Measurements from ENCODE around the gene CEP68.

CEP68 gene

DNA sequence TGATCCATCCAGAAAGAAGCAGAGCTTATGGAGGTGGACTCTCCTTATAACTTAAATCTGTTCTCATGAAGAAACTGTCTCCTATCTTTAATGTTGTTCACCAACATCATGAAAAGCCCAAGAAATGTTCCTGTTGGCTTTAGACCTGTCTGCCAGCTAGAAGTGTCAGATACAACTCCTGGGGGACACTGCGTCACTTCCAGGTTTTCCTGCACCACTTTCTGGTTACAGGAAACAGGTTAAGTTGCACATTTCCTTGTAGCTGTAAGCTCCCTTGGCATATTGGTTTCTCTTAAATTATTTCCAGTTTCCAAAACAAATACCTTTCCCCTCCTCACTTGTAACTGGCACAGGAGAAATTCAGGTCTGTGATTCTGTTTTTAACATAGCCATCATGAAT is 2.9 kb downstream of the CEP68 start:
- TF ChIP-seq, protein P1, sequence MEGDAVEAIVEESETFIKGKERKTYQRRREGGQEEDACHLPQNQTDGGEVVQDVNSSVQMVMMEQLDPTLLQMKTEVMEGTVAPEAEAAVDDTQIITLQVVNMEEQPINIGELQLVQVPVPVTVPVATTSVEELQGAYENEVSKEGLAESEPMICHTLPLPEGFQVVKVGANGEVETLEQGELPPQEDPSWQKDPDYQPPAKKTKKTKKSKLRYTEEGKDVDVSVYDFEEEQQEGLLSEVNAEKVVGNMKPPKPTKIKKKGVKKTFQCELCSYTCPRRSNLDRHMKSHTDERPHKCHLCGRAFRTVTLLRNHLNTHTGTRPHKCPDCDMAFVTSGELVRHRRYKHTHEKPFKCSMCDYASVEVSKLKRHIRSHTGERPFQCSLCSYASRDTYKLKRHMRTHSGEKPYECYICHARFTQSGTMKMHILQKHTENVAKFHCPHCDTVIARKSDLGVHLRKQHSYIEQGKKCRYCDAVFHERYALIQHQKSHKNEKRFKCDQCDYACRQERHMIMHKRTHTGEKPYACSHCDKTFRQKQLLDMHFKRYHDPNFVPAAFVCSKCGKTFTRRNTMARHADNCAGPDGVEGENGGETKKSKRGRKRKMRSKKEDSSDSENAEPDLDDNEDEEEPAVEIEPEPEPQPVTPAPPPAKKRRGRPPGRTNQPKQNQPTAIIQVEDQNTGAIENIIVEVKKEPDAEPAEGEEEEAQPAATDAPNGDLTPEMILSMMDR (IDR thresholded peaks at IDR 0.05; ENCODE audit: insufficient read depth, low read depth, low read length, missing control alignments), result no peak
- H3K4me3 ChIP-seq (ENCODE audit: low read depth, low read length), result no peak overlapping the region
- no peak for DNase-seq (ENCODE audit: low read depth)

DNA sequence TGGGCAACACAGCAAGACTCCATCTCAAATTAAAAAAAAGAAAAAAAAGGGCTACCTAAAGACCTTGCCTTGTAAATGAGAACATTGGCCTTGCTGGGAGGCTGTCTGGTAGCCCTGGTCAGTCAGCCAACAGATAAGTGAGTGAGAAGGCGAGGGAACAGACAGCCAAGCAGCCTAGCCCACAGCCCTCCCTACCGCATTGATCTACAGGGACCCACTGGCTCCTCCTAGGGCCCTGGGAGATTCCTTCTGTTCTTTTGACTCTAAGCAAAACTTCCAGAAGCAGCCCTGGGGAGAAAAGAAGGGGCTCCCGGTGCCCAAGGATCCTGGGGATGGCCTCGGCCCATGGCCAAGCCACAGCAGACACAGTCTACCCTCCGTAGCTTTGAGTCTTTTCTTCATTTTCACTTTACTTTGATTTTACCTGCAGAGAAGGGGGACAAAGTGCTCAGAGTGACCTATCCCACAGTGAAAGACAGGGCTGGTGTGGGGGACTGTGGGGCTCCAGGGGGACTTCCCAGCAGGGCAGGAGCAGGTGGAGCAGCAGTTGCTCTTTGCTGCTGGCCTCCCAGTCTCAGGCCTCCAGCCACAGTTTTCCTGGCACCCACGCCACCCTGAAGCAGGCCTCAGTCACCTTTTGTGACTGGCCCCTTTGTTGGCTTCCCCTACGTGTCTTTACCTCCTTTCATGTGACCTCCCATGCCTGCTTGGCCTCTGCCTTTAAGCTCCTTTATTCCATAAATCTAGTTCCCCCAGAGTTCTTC is 5.1 kb downstream of the CEP68 start:
- TF ChIP-seq, protein P1 (IDR thresholded peaks at IDR 0.05; ENCODE audit: insufficient read depth, low read depth, low read length, missing control alignments), result no peak
- no peak overlapping the region for H3K4me3 ChIP-seq (ENCODE audit: low read depth, low read length)
- no peak for DNase-seq (ENCODE audit: low read depth)

DNA sequence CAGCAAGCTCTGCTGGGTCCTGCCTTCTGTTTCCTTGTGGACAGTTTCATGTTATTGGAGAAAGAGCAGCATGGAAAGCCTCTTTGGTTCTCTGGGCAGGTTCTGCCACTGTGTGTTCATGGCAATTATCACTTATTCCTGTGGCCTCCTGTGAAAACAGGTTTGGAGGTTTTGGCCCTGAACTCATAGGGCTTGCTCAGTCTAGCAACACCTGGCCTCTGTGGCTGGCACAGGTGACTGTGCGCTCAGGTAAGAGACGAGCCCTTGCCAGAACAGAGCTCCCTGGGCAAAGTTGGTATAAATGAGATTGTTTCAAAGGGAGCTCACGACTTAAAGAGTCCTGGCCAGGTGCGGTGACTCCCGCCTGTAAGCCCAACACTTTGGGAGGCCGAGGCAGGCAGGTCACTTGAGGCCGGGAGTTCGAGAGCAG is 5.7 kb downstream of the CEP68 start:
- TF ChIP-seq, protein P1 (IDR thresholded peaks at IDR 0.05; ENCODE audit: insufficient read depth, low read depth, low read length, missing control alignments), result no peak
- no peak overlapping the region for H3K4me3 ChIP-seq (ENCODE audit: low read depth, low read length)
- no peak for DNase-seq (ENCODE audit: low read depth)

DNA sequence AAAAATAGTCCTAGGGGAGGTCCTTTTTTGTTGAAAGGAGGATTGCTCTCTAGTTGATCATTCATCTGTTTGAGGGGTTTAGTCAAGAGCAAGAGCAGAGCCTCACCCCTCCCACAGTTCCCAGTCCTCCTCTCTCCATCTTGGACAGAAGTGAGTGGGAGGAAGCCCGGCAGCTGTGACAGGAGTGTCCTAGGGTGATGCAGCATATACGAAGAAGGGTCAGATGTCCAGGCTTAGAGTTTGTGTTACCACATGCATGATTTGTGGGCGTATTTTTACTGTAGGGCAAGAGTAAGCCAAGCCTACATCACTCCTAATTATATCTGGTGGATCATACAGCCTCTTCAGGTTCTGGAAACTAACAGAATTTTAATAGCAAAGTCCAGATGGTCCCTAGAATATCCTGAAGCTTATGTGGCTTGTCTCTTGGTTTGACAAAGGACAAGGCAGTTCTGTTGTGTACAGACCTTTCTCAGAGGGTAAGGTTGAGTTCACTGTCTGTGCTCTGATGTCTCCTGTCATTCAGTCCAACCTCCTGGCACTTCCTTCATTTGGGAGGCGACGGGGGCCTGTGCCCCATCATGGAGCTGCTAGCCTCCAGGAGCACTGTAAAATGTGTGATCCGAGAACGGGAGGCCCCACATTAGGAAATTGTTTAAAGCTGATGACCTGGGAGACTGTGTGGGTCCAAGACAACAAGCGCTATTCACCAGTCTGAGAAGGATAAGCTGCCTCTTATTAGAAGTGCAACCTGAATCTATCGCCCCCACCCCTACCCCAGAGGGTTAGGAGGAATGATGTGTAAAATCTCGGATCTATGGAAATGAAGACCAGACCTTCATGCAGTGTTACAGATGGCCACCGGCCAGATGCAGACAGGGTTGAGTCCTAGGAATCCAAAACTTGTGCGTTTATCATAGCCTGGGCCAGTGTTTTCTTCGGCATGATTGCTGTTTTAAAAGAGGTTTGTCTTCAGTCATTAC is 6.9 kb downstream of the CEP68 start:
- TF ChIP-seq, protein P1 (IDR thresholded peaks at IDR 0.05; ENCODE audit: insufficient read depth, low read depth, low read length, missing control alignments), result no peak
- DNase-seq (ENCODE audit: low read depth), result no peak
- H3K4me3 ChIP-seq (ENCODE audit: low read depth, low read length), result no peak overlapping the region

DNA sequence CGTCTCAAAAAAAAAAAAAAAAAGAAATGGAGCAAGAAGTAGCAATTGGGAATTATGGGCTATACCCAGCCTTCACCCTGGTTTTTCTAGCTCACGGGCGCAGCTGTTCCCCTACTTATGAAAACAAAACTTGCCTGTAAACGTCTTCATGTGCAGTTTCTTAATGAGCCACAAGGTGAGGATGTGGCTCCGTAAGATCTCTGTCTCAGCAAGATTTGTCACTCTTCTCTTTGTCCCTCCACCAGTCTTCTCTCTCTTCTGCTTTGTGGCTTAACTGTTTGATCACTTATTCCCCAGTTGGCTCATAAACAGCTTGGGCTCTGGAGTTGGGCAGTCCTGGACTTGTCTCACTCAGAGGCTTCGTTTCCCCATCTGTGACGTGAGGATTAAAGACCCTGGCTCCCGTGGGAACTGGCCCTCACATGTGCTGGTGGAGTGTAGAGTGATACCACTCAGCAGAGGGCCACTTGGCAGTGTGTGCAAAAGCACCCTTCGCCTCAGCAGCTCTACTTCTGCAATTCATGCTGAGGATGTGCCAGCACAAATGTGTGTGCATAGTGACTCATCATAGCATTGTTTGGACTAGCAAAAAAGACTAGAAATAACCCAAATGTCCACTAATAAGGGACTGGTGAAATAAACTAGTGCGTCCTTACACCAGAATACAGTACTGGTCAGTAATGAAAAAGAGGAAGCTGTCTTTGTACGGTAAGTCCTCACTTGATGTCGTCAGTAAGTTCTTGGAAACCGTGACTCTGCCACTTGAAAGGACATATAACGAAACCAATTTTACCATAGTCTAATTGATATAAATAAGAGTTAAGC is 8.7 kb downstream of the CEP68 start:
- TF ChIP-seq, protein P1 (IDR thresholded peaks at IDR 0.05; ENCODE audit: insufficient read depth, low read depth, low read length, missing control alignments), result peak; percentile 90
- peak; percentile 90 for DNase-seq (ENCODE audit: low read depth)
- H3K4me3 ChIP-seq (ENCODE audit: low read depth, low read length), result no peak overlapping the region

DNA sequence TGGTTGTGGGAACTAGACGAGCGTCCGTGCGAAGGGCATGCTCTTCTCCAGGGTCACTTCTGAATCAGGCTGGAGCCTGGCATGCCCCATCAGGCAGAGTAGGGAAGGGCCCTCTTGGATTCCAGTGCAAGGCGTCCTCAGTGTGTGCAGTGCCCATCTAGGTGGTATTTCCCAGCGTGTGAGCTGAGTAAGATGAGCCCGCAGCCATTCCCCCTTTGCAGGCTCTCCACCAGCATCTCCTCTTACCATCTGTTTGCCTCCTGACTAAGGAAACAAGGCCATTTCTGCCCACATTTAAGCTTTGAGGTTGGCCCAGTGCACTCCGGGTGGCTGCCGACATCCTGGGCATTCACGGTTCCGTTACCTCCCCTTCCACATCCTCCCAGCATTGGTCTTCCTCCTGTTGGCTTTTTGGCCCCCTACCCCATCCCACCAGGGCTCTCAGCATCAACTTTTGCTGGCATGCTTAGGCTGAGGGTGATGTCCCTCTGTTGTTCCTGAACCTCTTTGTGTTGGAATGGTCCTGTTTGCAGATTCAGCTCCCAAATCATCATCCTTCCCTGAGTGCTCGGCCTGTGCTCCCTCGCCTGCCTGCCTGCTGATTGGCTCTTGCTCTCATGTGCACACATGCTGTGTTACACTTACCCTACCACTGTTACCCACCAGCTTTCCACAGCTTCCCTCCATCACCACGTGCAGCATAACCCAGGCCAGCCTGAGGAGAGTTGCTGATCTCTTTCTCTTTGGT is 11.8 kb downstream of the CEP68 start:
- TF ChIP-seq, protein P1 (IDR thresholded peaks at IDR 0.05; ENCODE audit: insufficient read depth, low read depth, low read length, missing control alignments), result no peak
- no peak for DNase-seq (ENCODE audit: low read depth)
- H3K4me3 ChIP-seq (ENCODE audit: low read depth, low read length), result no peak overlapping the region

Data from GM12865 (cell line).